IPS-20b (cell line): ENCODE measurements around the gene NMUR2.

Source experiments
- H3K27ac ChIP-seq: one replicate; pipeline ENCODE4 v1.5.1; 2013; ENCODE audit warnings: low read length
- H3K27me3 ChIP-seq: 2 replicates; pipeline ENCODE4 v1.6.1; 2013; ENCODE audit warnings: mild to moderate bottlenecking, low read length, inconsistent platforms; ENCODE audit not compliant: insufficient read depth
- H3K36me3 ChIP-seq: 2 replicates; pipeline ENCODE4 v1.6.1; 2013; ENCODE audit warnings: low read depth, mild to moderate bottlenecking, inconsistent platforms, low read length, moderate library complexity; ENCODE audit not compliant: insufficient read depth
- H3K4me1 ChIP-seq: 2 replicates; pipeline ENCODE4 v1.6.1; 2013; ENCODE audit warnings: mild to moderate bottlenecking, control low read depth, inconsistent platforms, low read length, moderate library complexity; ENCODE audit not compliant: insufficient read depth
- H3K4me3 ChIP-seq: 2 replicates; pipeline ENCODE4 v1.5.1; 2013; ENCODE audit warnings: mild to moderate bottlenecking, low read length, inconsistent platforms
- H3K9ac ChIP-seq: 2 replicates; pipeline ENCODE4 v1.6.1; 2013; ENCODE audit warnings: low read depth, mild to moderate bottlenecking, inconsistent platforms, low read length, moderate library complexity
- H3K9me3 ChIP-seq: 2 replicates; pipeline ENCODE4 v1.6.1; 2013; ENCODE audit warnings: mild to moderate bottlenecking, low read depth, low read length, inconsistent platforms; ENCODE audit not compliant: insufficient read depth

The NMUR2 gene

DNA sequence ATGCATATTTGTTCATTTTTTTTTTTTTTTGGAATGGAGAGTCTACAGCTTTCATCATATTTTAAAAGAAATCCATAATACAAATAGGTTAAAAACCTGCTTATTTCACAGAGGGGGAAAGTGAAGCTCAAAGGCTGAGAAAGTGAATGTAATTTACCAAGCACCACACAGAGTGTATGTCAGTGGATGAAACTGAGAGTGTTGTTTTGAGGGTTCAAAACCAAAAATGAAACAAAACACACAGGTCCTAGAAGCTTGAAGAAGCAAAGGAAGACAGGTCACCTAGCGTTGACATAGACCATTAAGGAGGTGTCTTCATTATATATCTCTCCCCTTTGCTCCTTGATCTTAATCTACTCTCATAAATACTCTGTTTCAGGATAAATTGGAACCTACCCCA, 7.5 kb downstream of the NMUR2 start:
- H3K27ac ChIP-seq = no peak overlapping the region
- H3K36me3 ChIP-seq = no peaks in the 10 kb centered on the region
- H3K9me3 ChIP-seq = no peaks in the 10 kb centered on the region
- H3K4me3 ChIP-seq = no peak overlapping the region
- no peaks in the 10 kb centered on the region for H3K4me1 ChIP-seq
- no peak overlapping the region for H3K9ac ChIP-seq
- no peaks in the 10 kb centered on the region for H3K27me3 ChIP-seq

DNA sequence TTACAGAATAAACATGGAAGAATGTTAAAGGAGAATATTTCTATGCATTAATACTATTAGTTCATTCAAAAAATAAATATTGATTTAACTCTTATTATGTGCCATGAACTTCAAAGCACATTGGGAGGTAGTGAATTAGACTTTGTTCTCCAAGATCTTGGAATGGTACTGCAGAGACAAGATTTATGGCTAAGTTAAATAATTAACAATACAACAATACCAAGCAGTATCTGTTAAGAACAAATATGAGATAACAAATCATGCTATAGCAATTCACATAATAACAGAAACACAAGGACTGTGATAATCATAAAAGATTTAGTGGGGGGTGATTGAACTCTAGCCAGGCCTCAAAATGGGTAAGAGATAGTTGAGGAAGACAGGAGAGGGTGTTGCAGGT, 11.6 kb downstream of the NMUR2 start:
- peaks cover 6% of the 10 kb centered on the region; the same call in 1 of the 2 replicates for H3K4me1 ChIP-seq
- H3K4me3 ChIP-seq = no peak overlapping the region
- H3K27ac ChIP-seq = no peak overlapping the region
- no peaks in the 10 kb centered on the region for H3K36me3 ChIP-seq
- H3K9me3 ChIP-seq = peaks cover 10% of the 10 kb centered on the region; the same call in 1 of the 2 replicates
- no peaks in the 10 kb centered on the region for H3K27me3 ChIP-seq
- H3K9ac ChIP-seq = no peak overlapping the region

DNA sequence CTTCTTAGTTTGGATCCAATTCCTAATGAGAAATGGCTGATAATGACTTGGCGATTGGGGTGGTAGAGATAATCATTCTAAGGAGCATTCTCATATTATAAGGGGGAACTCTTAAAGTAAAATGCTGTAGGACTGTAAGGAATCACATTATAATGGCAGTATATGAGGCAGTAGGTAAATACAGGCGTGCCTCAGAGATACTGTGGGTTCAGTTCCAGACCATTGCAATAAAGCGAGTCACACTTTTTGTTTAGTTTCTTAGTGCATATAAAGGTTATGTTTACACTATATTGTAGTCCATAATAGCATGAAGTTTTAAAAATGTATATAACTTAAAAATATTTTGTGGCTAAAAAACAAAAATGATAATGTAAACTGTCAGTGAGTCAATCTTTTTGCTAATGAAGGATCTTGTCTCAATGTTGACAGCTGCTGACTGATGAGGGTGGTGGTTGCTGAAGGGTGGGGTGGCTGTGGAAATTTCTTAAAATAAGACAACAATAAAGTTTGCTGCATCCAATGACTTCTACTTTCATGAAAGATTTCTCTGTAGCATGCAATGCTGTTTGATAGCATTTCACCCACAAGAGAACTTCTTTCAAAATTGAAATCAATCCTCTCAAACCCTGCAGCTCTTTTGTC, 15.8 kb downstream of the NMUR2 start:
- H3K4me3 ChIP-seq = no peak overlapping the region
- H3K9me3 ChIP-seq = peaks cover 10% of the 10 kb centered on the region; the same call in 1 of the 2 replicates
- no peaks in the 10 kb centered on the region for H3K36me3 ChIP-seq
- H3K27ac ChIP-seq = no peak overlapping the region
- peaks cover 11% of the 10 kb centered on the region; the same call in 1 of the 2 replicates for H3K4me1 ChIP-seq
- no peak overlapping the region for H3K9ac ChIP-seq
- H3K27me3 ChIP-seq = no peaks in the 10 kb centered on the region

DNA sequence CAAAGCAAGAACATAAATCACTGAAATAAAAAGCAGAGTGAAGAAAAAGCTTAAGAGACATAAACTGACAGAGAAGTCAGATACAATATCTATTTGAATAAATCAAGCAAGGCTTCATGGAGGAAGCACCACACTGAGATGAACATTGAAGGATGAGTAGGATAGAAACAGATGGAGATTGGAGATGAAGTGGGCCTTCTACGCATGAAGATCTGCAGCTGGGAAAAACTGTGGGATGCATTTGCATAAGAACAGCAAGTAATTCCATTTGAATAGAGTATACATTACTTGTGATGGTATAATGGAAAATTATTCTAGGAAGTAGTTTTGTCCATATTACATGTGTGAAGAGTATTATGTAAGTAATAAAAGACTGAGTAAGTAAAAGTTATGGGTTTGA, 16.5 kb downstream of the NMUR2 start:
- peaks cover 11% of the 10 kb centered on the region; the same call in 1 of the 2 replicates for H3K4me1 ChIP-seq
- no peaks in the 10 kb centered on the region for H3K36me3 ChIP-seq
- H3K27me3 ChIP-seq = no peaks in the 10 kb centered on the region
- peaks cover 10% of the 10 kb centered on the region; the same call in 1 of the 2 replicates for H3K9me3 ChIP-seq
- no peak overlapping the region for H3K9ac ChIP-seq
- no peak overlapping the region for H3K4me3 ChIP-seq
- H3K27ac ChIP-seq = no peak overlapping the region

DNA sequence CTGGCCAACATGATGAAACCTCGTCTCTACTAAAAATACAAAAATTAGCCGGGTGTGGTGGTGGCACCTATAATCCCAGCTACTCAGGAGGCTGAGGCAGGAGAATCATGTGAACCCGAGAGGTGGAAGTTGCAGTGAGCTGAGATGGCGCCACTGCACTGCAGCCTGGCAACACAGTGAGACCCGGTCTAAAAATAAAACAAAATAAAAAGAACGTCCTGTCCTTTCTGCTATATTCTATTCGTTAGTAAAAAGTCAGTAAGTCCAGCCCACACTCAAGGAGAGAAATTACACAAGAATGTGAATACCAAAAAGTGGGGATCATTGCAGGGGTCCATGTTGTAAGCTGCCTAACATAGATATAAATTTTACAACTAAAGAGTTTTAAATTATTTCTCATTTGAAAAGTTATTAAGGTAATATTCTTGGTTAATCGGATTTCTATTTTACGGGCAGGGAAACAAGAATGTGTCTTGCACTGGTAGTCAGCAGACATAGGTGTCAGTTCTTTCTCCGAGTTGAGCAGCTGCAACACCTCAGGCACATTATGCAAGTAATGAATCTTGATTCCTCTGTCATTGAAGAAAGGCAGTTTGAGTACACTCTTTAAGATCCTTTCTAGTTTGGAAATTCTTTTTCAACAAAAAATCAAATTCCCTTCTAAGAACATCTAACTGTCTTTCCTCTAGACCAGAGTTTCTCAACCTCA, 24.5 kb downstream of the NMUR2 start:
- Histone ChIP-seq H3K9me3 (no peaks in the 10 kb centered on the region), H3K4me1 (no peaks in the 10 kb centered on the region), H3K36me3 (no peaks in the 10 kb centered on the region), H3K9ac (no peak overlapping the region), H3K27ac (no peak overlapping the region), H3K4me3 (no peak overlapping the region), H3K27me3 (no peaks in the 10 kb centered on the region)

DNA sequence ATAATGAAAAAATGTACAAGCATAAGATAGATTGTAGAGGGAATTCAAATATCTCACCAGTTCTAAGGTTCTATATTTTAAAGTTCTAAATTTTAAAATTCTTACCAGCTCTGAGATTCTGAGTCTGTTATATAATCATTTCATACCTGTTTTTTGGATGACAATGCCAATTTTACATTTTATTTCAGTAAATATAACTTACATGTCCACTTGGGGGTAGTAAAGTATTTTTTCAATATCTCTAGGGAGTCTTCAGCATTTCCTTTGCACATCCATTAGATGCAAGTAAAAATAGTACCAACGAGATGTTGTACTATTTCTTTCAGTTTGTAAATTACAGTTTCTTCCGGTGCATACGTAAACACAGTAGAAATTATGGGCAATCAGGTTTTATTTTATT, 25.7 kb downstream of the NMUR2 start:
- H3K4me3 ChIP-seq = no peak overlapping the region
- H3K27ac ChIP-seq = no peak overlapping the region
- H3K4me1 ChIP-seq = no peaks in the 10 kb centered on the region
- H3K27me3 ChIP-seq = no peaks in the 10 kb centered on the region
- no peaks in the 10 kb centered on the region for H3K9me3 ChIP-seq
- no peak overlapping the region for H3K9ac ChIP-seq
- H3K36me3 ChIP-seq = no peaks in the 10 kb centered on the region

DNA sequence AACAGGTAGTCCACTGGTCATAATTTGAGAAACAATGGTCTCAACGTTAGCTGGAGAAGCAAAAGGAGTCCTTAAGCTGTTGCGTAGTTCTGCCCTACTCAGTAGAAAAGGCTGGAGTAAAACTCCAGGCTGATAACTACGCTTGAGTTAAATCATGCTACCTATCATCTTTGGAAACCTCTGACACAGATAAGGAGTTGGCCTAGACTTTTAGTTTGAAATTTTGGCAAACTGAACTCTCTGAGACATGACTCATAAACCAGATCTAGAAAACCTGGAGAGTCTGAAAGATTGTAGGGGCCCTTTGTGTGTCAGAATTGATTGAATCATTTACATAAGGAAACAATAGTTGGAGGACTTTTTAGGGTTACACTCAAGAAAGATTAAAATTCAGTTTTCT, 26.3 kb downstream of the NMUR2 start:
- Histone ChIP-seq H3K4me1 (no peaks in the 10 kb centered on the region), H3K9ac (no peak overlapping the region), H3K4me3 (no peak overlapping the region), H3K9me3 (no peaks in the 10 kb centered on the region), H3K27me3 (no peaks in the 10 kb centered on the region), H3K36me3 (no peaks in the 10 kb centered on the region), H3K27ac (no peak overlapping the region)

DNA sequence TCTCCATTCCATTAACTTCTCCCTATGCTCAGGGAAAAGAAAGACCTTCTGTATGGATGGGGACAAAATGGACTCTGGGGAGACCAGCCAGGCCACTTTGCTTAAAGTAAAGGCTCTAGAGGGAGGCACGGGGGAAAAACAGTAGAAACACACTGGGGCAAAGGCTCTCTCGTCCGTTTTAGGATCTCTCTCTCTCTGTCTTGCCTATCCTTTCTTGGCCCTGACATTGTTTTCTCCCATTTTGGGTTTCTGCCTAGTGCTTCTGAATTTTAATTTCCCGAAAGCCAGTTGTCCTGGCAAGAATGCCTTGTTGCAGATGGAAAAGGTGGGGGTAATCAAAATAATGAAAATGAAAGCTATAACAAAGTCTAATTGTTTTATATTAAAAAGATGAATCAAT, 28.2 kb downstream of the NMUR2 start:
- H3K36me3 ChIP-seq = no peaks in the 10 kb centered on the region
- no peak overlapping the region for H3K9ac ChIP-seq
- H3K9me3 ChIP-seq = no peaks in the 10 kb centered on the region
- no peak overlapping the region for H3K27ac ChIP-seq
- no peaks in the 10 kb centered on the region for H3K4me1 ChIP-seq
- no peaks in the 10 kb centered on the region for H3K27me3 ChIP-seq
- no peak overlapping the region for H3K4me3 ChIP-seq

DNA sequence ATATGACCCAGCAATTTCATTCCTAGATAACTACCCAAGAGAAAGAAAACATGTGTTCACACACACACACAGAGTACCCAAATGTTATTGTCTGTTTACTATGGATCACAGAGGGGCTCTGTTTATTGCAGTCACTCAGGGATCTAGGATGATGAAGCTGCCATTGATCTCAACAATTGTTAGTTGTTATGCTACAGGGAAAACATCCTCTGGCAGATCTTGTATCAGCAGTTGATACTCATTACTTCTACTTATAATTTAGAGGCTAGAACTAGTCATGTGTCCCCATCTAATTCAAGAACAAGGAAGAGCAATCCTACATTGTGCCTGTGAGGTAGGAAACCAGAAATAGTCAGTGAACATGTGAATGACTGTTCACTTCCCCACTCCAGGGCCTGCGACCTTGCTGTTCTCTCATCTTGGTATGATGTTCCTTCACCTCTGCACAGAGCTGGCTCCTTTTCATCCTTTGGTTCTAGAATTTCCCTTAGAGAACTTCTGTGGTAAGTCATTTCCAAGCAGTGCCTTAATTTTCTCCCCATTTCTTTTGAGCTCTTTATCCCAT, 30.3 kb downstream of the NMUR2 start:
- H3K36me3 ChIP-seq = no peaks in the 10 kb centered on the region

DNA sequence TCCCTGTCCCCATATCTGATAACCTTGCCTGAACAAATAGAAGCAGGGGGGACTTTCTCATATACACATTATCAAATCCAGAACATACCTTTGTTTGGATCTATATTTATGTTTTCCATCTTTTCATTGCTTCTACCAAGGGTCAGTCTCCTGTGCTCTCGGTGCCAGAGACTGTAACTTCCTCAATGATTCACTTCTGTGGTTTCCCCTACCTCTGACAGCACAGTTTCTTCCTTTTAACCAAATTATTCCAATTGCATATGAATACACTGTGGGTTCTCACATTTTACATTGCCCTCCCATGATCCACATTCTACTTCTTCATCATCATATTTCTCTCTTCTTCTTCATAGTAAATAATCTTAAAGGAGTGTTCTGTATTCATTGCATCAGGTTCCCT, 32.2 kb downstream of the NMUR2 start:
- H3K4me1 ChIP-seq = no peaks in the 10 kb centered on the region
- no peak overlapping the region for H3K4me3 ChIP-seq

More for the DNA sequence above, 30.3 kb downstream of the NMUR2 start:
- Histone ChIP-seq H3K9ac (no peak overlapping the region), H3K27me3 (no peaks in the 10 kb centered on the region), H3K4me1 (no peaks in the 10 kb centered on the region), H3K4me3 (no peak overlapping the region), H3K27ac (no peak overlapping the region), H3K9me3 (no peaks in the 10 kb centered on the region)

DNA sequence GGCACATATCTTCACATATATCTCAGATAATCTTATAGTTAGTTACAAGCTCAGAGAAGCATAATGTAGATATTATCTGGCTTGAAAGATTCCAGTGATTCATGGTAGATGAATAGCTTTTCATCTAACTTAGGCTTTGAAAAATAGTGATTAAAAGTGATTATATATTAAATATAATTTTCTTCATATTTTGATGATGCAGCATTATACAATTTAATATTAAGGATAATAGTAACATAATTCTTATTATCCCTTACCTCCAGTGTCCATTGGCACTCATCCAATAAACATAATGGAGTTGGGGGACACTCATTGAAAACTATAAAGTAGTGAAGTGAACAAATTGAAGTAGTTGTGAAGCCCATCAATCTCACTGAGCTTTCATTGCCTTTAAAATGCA, 35.8 kb downstream of the NMUR2 start:
- no peaks in the 10 kb centered on the region for H3K27me3 ChIP-seq
- H3K9me3 ChIP-seq = no peaks in the 10 kb centered on the region
- H3K27ac ChIP-seq = no peak overlapping the region

More for the DNA sequence above, 32.2 kb downstream of the NMUR2 start:
- no peaks in the 10 kb centered on the region for H3K27me3 ChIP-seq
- no peak overlapping the region for H3K27ac ChIP-seq
- no peaks in the 10 kb centered on the region for H3K36me3 ChIP-seq
- H3K9ac ChIP-seq = no peak overlapping the region
- H3K9me3 ChIP-seq = no peaks in the 10 kb centered on the region

DNA sequence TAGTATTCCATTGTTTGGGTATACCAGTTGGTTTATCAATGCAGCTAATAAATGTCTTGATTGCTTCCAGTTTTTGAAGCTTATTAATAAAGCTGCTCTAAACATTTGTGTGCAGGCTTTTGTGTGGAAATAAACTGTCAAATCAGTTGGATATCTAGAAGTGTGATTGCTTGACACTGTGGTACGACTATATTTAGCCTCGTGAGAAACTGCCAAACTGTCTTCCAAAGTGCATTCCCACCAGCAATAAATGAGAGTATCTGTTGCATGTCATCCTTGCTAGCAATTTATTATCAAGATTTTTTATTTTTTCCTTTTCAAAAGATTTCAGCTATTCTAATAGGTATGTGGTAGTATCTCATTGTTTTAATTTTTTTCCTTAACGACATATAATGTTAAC, 37.5 kb downstream of the NMUR2 start:
- Histone ChIP-seq H3K27me3 (no peaks in the 10 kb centered on the region), H3K27ac (no peak overlapping the region), H3K9me3 (no peaks in the 10 kb centered on the region), H3K4me3 (no peak overlapping the region), H3K4me1 (no peaks in the 10 kb centered on the region), H3K9ac (no peak overlapping the region), H3K36me3 (no peaks in the 10 kb centered on the region)

More for the DNA sequence above, 35.8 kb downstream of the NMUR2 start:
- H3K4me1 ChIP-seq = no peaks in the 10 kb centered on the region
- H3K36me3 ChIP-seq = no peaks in the 10 kb centered on the region
- no peak overlapping the region for H3K4me3 ChIP-seq
- no peak overlapping the region for H3K9ac ChIP-seq
